KG1 (cell line): ENCODE results near the gene SPDYE3.

ENCODE experiments used
- DNase-seq: peaks from one replicate; lab custom pipeline; 2025; lab: John Stamatoyannopoulos, UW

SPDYE3 gene

GRCh38 chr7:100370746-100371145 is 63.2 kb downstream of the SPDYE3 start:
- DNase-seq = no peak

GRCh38 chr7:100371561-100372171 is 64.2 kb downstream of the SPDYE3 start:
- DNase-seq = no peak
